MV-4-11 (cell line): Measurements from ENCODE around the gene ANKRD55.

Source experiments
- DNase-seq: peaks from one replicate; lab custom pipeline; 2025; lab: John Stamatoyannopoulos, UW

The ANKRD55 gene

GRCh38 chr5:56078278-56079156 lies 154.6 kb downstream of the ANKRD55 start:
- no peak for DNase-seq

- DNase-seq, result peak; percentile 55
Measured at GRCh38 chr5:56077796-56078233, 155.3 kb downstream of the ANKRD55 start.

- no peak for DNase-seq
Measured at GRCh38 chr5:56076486-56076885, 156.6 kb downstream of the ANKRD55 start.

- DNase-seq, result no peak
Measured at GRCh38 chr5:56075361-56075760, 157.8 kb downstream of the ANKRD55 start.

- DNase-seq, result no peak
Measured at GRCh38 chr5:56072863-56073766, 160.0 kb downstream of the ANKRD55 start.

GRCh38 chr5:56071470-56071869 lies 161.7 kb downstream of the ANKRD55 start:
- no peak for DNase-seq

- peak; percentile 84 for DNase-seq
Measured at GRCh38 chr5:56070851-56071465, 162.2 kb downstream of the ANKRD55 start.

- no peak for DNase-seq
Measured at GRCh38 chr5:56069652-56070226, 163.4 kb downstream of the ANKRD55 start.

- DNase-seq, result no peak
Measured at GRCh38 chr5:56066931-56067450, 166.1 kb downstream of the ANKRD55 start.

- no peak for DNase-seq
Measured at GRCh38 chr5:56064984-56065383, 168.1 kb downstream of the ANKRD55 start.

- DNase-seq, result no peak
Measured at GRCh38 chr5:56060276-56061110, 172.6 kb downstream of the ANKRD55 start.

GRCh38 chr5:56059854-56060253 lies 173.3 kb downstream of the ANKRD55 start:
- DNase-seq, result no peak

GRCh38 chr5:56056875-56057274 lies 176.3 kb downstream of the ANKRD55 start:
- DNase-seq, result no peak

GRCh38 chr5:56055859-56056258 lies 177.3 kb downstream of the ANKRD55 start:
- peak; percentile 54 for DNase-seq

- DNase-seq, result no peak
Measured at GRCh38 chr5:56055287-56055686, 177.8 kb downstream of the ANKRD55 start.

- no peak for DNase-seq
Measured at GRCh38 chr5:56054666-56055065, 178.5 kb downstream of the ANKRD55 start.

GRCh38 chr5:56053363-56053762 lies 179.8 kb downstream of the ANKRD55 start:
- no peak for DNase-seq

GRCh38 chr5:56052735-56053134 lies 180.4 kb downstream of the ANKRD55 start:
- DNase-seq, result no peak

- peak; percentile 44 for DNase-seq
Measured at GRCh38 chr5:56050551-56051255, 182.4 kb downstream of the ANKRD55 start.
